ENCODE measurements around the gene CNTRL.

The CNTRL gene

DNA sequence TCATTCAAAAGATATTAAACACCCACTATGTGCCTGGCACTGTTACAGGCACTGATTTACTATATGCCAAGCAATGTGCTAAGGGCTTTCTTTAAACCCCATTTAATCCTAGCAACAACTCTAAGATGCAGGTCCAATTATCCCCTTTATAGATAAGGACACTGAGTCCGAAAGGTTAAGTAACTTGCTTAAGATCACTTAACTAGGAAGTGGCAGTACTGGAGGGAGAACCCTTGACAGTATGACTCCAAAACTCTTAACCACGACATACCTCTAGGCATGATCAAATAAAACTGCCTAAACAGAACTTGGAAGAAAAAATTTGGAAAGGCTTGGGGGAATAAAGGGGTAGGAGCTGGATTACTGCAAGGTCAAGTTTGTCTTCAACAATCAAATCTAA lies 125.2 kb downstream of the CNTRL start:
- Histone ChIP-seq H3K27ac (ENCODE audit: low read depth, low read length) (no peak overlapping the region), H2AFZ (ENCODE audit: low read length, unreplicated experiment) (no peak overlapping the region), H3K4me3 (ENCODE audit: low read depth, low read length) (peak overlapping the region; percentile 96), H3K4me1 (ENCODE audit: control insufficient read depth, insufficient read depth, low read length, unreplicated experiment) (peaks cover 42% of the 10 kb centered on the region), H3K27me3 (ENCODE audit: insufficient read depth, low read length) (no peaks in the 10 kb centered on the region), H3K79me2 (ENCODE audit: control insufficient read depth, insufficient read depth, low read length, unreplicated experiment) (peaks cover 70% of the 10 kb centered on the region), H3K36me3 (ENCODE audit: insufficient read depth, low read length) (no peaks in the 10 kb centered on the region)

DNA sequence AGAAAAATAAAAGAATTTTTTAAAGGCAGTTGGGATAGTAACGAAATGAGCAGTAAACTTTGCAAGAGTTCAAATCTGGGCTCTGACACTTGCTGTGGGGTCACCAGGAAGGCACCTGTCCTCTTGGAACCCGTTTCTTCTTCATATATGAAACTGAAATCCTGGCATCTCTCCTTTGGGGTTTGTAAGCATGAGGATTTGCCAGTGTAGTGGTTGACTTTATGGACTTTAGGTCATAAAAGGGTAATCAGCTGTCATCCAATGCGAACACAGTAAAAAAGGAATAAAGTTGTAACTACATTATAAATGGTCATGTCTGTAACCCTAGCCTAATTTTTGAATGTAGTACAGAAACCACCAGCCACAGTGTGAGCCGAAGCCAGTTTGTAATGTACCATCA lies 125.6 kb downstream of the CNTRL start:
- H3K79me2 ChIP-seq (ENCODE audit: control insufficient read depth, insufficient read depth, low read length, unreplicated experiment), result peaks cover 66% of the 10 kb centered on the region
- no peak overlapping the region for H3K27ac ChIP-seq (ENCODE audit: low read depth, low read length)
- H3K4me3 ChIP-seq (ENCODE audit: low read depth, low read length), result peak overlapping the region; percentile 96
- no peaks in the 10 kb centered on the region for H3K36me3 ChIP-seq (ENCODE audit: insufficient read depth, low read length)
- peaks cover 39% of the 10 kb centered on the region for H3K4me1 ChIP-seq (ENCODE audit: control insufficient read depth, insufficient read depth, low read length, unreplicated experiment)
- no peak overlapping the region for H2AFZ ChIP-seq (ENCODE audit: low read length, unreplicated experiment)
- H3K27me3 ChIP-seq (ENCODE audit: insufficient read depth, low read length), result no peaks in the 10 kb centered on the region

DNA sequence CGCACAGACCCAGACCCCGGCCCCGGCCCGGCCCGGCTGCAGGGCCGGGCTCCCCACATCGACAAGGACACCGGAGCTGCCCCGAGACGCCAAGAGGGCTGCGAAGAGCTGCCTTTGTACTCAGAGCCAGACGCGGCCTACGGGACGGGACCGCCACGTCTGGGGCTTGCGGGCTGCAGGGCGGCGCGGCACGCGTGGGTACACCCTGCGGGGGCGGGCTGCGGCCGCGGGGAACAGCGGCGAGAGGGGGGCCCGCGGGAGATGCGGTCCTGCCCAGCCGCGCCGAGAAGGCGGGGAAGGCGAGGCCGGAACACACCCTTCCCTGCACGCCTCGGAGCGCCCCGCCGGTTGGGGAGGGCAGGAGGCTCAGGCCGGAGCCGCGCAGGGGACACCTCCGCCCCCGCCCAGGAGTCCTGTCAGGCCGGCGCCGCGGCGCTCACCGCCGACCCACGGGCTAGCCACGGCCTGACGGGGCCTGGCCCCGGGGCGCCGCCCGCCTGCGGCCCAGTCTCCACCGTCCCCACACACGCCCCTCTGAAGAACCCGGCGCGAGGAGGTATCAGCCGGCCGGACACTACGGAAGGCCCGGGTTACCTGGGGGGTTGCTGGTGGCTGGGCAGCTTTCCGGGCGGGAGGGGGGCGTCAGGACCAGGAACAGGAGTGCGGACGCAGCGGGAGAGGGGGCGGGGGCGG lies 126.4 kb downstream of the CNTRL start:
- Histone ChIP-seq H2AFZ (ENCODE audit: low read length, unreplicated experiment) (peak overlapping the region; percentile 27), H3K36me3 (ENCODE audit: insufficient read depth, low read length) (no peaks in the 10 kb centered on the region), H3K27ac (ENCODE audit: low read depth, low read length) (peak overlapping the region; percentile 43), H3K4me1 (ENCODE audit: control insufficient read depth, insufficient read depth, low read length, unreplicated experiment) (peaks cover 30% of the 10 kb centered on the region), H3K79me2 (ENCODE audit: control insufficient read depth, insufficient read depth, low read length, unreplicated experiment) (peaks cover 58% of the 10 kb centered on the region), H3K4me3 (ENCODE audit: low read depth, low read length) (peak overlapping the region; percentile 96), H3K27me3 (ENCODE audit: insufficient read depth, low read length) (no peaks in the 10 kb centered on the region)

DNA sequence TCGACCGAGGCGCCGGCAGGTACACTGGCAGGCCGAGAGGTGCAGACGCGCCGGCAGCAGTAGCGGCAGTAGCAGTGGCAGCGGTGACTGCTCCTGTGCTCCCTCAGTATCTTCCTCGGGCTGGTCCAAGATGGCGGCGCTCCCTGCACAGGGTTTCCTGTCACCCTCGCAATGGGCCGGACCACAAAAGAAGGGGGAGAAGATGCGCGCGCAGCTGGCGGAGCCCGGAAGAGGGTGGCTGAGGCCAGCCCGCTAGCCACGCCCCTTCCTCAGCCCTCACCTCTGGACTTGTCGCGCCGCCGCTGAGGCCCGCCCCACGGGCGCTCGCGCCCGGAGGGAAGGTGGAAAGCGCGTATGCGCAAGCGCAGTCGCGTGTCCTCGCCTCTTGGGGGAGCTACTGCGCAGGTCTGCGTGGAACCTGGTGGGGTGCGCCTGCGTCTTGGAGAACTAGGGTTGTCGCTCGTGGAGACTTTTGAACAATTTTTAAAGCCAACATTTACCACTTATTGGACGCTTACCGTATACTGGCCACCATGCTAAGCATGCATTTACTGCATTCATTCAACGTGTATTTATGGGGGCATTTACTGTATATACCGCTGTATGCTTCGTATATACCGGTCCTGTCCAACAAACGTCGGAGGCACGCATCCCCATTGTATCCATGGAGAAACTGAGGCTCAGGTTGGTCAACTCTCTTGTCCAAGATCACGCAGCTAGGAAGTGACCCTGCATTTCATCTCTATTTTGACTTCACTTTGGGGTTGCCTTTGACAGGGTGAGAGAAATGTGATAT lies 127.2 kb downstream of the CNTRL start, which contains the start of gene RAB14:
Gene RAB14, minus strand, starts transcription at position 132 of the 796 bp plus-strand sequence. CDS start 8,457 bp downstream, outside the sequence.
- peak within 1 kb of the TSS; percentile 43 for H3K27ac ChIP-seq (ENCODE audit: low read depth, low read length)
- H2AFZ ChIP-seq (ENCODE audit: low read length, unreplicated experiment), result peak within 1 kb of the TSS; percentile 98
- H3K4me1 ChIP-seq (ENCODE audit: control insufficient read depth, insufficient read depth, low read length, unreplicated experiment), result peaks cover 28% of the 10 kb centered on the region
- peaks cover 50% of the 10 kb centered on the region for H3K79me2 ChIP-seq (ENCODE audit: control insufficient read depth, insufficient read depth, low read length, unreplicated experiment)
- H3K27me3 ChIP-seq (ENCODE audit: insufficient read depth, low read length), result no peaks in the 10 kb centered on the region
- peak within 1 kb of the TSS; percentile 96 for H3K4me3 ChIP-seq (ENCODE audit: low read depth, low read length)
- no peaks in the 10 kb centered on the region for H3K36me3 ChIP-seq (ENCODE audit: insufficient read depth, low read length)

DNA sequence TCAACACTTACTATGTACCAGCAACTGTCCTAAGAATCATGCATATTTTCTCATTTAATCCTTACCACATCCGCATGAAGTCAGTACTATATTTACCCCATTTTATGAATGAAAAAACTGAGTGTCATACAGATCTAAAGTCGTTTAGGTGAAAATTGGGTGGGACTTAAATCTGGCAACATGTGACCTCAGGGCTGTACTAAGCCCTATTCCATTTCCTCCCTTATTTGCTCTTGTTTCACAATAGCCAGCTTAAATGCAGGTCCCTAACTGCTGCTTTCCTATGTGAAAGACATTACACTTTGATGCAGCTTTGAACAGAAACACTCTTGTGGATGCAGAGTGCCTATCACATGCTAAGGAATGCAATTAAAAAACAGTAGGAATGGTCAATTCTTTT lies 129.4 kb downstream of the CNTRL start:
- Histone ChIP-seq H3K27ac (ENCODE audit: low read depth, low read length) (no peak overlapping the region), H3K4me1 (ENCODE audit: control insufficient read depth, insufficient read depth, low read length, unreplicated experiment) (peaks cover 10% of the 10 kb centered on the region), H3K36me3 (ENCODE audit: insufficient read depth, low read length) (no peaks in the 10 kb centered on the region), H2AFZ (ENCODE audit: low read length, unreplicated experiment) (no peak overlapping the region), H3K4me3 (ENCODE audit: low read depth, low read length) (no peak overlapping the region), H3K27me3 (ENCODE audit: insufficient read depth, low read length) (no peaks in the 10 kb centered on the region), H3K79me2 (ENCODE audit: control insufficient read depth, insufficient read depth, low read length, unreplicated experiment) (peaks cover 28% of the 10 kb centered on the region)

DNA sequence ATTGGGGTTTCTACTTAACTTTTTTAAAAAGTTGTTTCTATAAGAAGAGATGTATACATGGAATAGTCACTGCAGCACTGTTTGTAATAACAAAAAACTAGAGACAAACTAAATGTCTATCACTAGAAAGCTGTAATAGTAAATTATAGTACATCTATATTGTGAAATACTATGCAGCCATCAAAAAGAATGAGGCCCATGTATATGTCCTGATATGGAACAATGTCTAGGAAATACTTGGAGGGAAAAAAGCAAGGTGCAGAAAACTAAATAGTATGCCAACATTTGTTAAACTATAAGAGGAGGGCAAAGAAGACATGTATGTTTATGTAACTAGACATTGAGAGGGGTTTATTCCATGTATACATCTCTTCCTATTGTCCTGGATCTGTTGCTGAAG lies 129.9 kb downstream of the CNTRL start:
- peaks cover 5% of the 10 kb centered on the region for H3K4me1 ChIP-seq (ENCODE audit: control insufficient read depth, insufficient read depth, low read length, unreplicated experiment)
- no peaks in the 10 kb centered on the region for H3K27me3 ChIP-seq (ENCODE audit: insufficient read depth, low read length)

DNA sequence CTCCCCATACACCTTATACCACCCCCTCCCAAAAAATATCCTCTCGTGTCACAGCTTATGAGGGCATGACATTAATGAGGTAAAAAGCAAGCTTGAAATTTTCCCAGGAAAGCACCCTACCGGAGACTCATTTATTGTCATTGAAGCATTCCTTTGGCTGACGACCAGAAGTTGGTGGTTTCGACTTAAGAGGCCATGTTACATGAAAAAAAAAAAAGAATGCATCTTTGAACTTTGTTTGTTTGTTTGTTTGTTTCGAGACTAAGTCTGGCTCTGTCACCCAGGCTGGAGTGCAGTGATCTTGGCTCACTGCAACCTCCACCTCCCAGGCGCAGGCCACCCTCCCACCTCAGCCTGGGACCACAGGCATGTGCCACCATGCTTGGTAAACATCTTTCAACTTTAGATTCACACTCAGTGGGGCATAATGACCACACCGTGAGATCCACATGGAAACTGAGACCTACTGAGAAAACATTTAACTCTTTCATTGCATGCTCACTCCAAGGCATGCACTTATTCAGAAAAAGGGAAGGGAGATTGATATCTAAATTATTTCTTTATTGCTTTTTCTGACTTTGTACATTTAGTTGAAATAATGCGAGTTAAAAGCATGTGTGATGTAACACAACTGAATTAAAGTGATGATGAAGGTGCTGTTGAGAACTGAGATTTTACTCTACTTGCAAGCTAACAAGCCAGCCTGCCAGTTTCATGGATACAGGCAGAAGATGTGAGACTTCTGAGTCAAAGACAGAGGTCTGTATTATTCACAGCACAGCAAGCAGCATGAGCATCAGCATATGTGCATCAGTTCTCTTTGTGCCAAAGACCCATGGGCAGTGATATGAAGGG lies 132.0 kb downstream of the CNTRL start:
- H3K27me3 ChIP-seq (ENCODE audit: insufficient read depth, low read length), result no peaks in the 10 kb centered on the region
- H3K27ac ChIP-seq (ENCODE audit: low read depth, low read length), result no peak overlapping the region
- no peaks in the 10 kb centered on the region for H3K36me3 ChIP-seq (ENCODE audit: insufficient read depth, low read length)
- H3K4me3 ChIP-seq (ENCODE audit: low read depth, low read length), result no peak overlapping the region
- peaks cover 3% of the 10 kb centered on the region for H3K79me2 ChIP-seq (ENCODE audit: control insufficient read depth, insufficient read depth, low read length, unreplicated experiment)
- no peak overlapping the region for H2AFZ ChIP-seq (ENCODE audit: low read length, unreplicated experiment)
- no peaks in the 10 kb centered on the region for H3K4me1 ChIP-seq (ENCODE audit: control insufficient read depth, insufficient read depth, low read length, unreplicated experiment)

More for the DNA sequence above, 129.9 kb downstream of the CNTRL start:
- H2AFZ ChIP-seq (ENCODE audit: low read length, unreplicated experiment), result no peak overlapping the region
- no peak overlapping the region for H3K4me3 ChIP-seq (ENCODE audit: low read depth, low read length)
- no peak overlapping the region for H3K27ac ChIP-seq (ENCODE audit: low read depth, low read length)
- no peaks in the 10 kb centered on the region for H3K36me3 ChIP-seq (ENCODE audit: insufficient read depth, low read length)
- peaks cover 24% of the 10 kb centered on the region for H3K79me2 ChIP-seq (ENCODE audit: control insufficient read depth, insufficient read depth, low read length, unreplicated experiment)

DNA sequence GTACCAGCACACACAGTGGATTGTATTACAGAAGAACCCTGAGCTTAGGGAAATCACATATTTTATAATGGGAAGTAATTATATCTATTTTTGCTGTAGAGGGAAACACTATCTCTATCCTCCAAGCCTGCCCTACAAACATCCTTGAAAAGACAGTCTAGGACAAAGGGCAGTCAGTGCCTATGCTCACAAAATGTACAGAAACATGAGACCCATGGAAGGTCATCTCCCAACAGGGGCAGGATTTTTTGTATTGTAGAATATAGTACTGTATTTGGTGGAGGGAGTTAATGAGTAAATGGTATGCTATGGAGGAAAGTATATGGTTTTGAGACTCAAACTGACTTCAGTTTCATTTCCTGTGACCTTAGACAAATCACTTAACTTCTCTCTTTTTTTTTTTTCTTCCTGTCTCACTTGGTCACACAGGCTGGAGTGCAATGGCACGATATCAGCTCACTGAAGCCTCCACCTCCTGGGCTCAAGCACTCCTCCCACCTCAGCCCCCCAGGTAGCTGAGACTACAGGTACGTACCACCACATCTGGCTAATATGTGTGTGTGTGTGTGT lies 132.7 kb downstream of the CNTRL start:
- H2AFZ ChIP-seq (ENCODE audit: low read length, unreplicated experiment), result no peak overlapping the region
- H3K27me3 ChIP-seq (ENCODE audit: insufficient read depth, low read length), result no peaks in the 10 kb centered on the region
- no peaks in the 10 kb centered on the region for H3K4me1 ChIP-seq (ENCODE audit: control insufficient read depth, insufficient read depth, low read length, unreplicated experiment)
- H3K36me3 ChIP-seq (ENCODE audit: insufficient read depth, low read length), result no peaks in the 10 kb centered on the region
- H3K27ac ChIP-seq (ENCODE audit: low read depth, low read length), result no peak overlapping the region
- H3K4me3 ChIP-seq (ENCODE audit: low read depth, low read length), result no peak overlapping the region
- no peaks in the 10 kb centered on the region for H3K79me2 ChIP-seq (ENCODE audit: control insufficient read depth, insufficient read depth, low read length, unreplicated experiment)

DNA sequence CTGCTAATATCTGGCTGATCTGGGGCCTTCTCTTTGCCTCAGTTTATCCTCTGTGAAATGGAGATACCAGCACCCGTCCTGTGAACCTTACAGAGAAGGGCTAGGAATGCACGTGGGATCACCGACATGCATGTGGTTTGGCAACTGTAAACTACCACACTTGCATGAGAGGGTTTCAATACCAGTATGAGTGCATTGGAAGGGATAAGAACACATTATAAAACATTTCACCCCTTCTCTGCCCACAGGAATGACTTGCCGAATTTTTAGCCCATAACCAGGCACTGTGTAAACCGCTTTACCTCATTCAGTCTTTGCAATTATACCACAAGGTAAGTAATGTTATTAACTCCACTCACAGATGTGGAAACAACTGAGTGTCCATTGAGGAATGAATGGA lies 135.8 kb downstream of the CNTRL start:
- no peaks in the 10 kb centered on the region for H3K36me3 ChIP-seq (ENCODE audit: insufficient read depth, low read length)
- no peak overlapping the region for H3K4me3 ChIP-seq (ENCODE audit: low read depth, low read length)
- no peaks in the 10 kb centered on the region for H3K27me3 ChIP-seq (ENCODE audit: insufficient read depth, low read length)
- no peaks in the 10 kb centered on the region for H3K4me1 ChIP-seq (ENCODE audit: control insufficient read depth, insufficient read depth, low read length, unreplicated experiment)
- no peak overlapping the region for H2AFZ ChIP-seq (ENCODE audit: low read length, unreplicated experiment)
- H3K27ac ChIP-seq (ENCODE audit: low read depth, low read length), result no peak overlapping the region
- H3K79me2 ChIP-seq (ENCODE audit: control insufficient read depth, insufficient read depth, low read length, unreplicated experiment), result no peaks in the 10 kb centered on the region

DNA sequence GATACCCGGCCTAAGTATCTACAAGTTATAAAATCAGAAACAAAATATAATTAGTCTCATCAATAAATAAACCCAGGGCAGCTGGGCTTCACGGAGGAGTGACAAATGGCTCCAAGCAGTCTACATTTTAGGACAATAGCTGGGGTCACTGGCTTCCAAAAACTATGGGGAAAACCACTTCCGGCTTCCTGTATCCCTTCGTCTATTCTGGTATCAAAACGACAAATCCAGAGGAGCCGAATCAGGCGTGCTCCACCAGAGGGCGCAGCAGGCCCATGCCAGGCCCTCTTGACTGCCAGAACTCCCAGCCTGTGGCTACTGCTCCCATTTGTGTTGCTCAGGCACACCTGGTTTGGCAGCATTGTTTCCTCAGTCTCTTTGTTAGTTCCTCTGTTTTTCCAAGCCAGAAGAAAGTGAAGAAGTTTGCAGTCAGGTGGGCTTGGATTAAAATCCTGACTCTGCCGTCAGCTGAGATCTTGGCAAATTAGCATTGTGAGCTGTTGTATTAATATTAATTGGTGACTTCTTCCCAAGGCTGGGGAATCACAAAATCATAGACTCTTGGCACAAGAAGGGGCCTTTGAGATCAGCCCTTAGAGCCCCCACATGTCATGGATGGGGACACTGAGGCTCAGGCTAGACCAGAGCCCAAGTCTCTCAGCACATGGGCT lies 138.5 kb downstream of the CNTRL start:
- no peak overlapping the region for H3K4me3 ChIP-seq (ENCODE audit: low read depth, low read length)
- H3K36me3 ChIP-seq (ENCODE audit: insufficient read depth, low read length), result no peaks in the 10 kb centered on the region
- H2AFZ ChIP-seq (ENCODE audit: low read length, unreplicated experiment), result peak overlapping the region; percentile 95
- peaks cover 5% of the 10 kb centered on the region for H3K4me1 ChIP-seq (ENCODE audit: control insufficient read depth, insufficient read depth, low read length, unreplicated experiment)
- H3K27me3 ChIP-seq (ENCODE audit: insufficient read depth, low read length), result no peaks in the 10 kb centered on the region
- 0 out of 2 replicates have a peak overlapping the region, but pooled peaks have one; percentile 32 for H3K27ac ChIP-seq (ENCODE audit: low read depth, low read length)
- no peaks in the 10 kb centered on the region for H3K79me2 ChIP-seq (ENCODE audit: control insufficient read depth, insufficient read depth, low read length, unreplicated experiment)
